GM19328 (cell line): ENCODE data around the gene PHF13.

Experiments
- ATAC-seq: cut with Tn5 transposase; IDR thresholded peaks from one replicate; pipeline ENCODE4 v1.9.1; 2021; ENCODE audit warnings: mild to moderate bottlenecking, moderate library complexity; ENCODE audit not compliant: unreplicated experiment

PHF13 gene

DNA sequence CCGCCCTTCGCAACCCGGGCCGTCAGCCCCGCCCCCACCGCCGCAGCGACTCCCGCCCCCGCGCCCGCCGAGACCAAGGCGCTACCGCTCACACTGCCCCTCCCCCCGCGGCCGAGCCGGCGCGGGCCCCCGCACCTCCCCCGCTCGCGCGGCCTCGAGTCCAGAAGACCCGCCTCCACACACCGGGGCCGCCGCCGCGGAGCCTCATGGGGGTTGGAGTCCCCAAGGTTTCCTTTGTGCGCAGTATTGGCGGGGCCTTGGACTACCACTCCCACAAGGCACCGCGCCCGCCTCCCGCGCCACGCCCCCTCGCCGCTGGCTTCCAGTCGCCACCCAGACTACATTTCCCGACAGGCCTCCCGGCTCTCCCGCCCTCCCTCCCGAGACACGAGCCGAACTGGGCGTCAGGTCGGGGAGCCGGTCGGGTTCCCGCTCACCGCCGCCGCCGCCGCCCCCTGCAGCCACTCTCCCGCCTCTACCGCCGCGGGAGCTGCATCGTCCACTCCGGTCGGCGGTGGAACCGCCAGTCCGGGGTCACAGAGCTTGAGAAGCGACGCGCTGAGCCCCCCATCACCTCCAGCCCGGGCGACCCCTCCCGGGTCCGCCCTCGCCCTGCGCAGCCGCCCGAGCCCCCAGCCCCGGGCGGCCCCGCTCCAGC, at the start of gene PHF13:
Gene PHF13, plus strand, starts transcription at position 371 of the 658 bp plus-strand sequence. CDS start 336 bp downstream, outside the sequence.
- ATAC-seq, result peak; percentile 90

DNA sequence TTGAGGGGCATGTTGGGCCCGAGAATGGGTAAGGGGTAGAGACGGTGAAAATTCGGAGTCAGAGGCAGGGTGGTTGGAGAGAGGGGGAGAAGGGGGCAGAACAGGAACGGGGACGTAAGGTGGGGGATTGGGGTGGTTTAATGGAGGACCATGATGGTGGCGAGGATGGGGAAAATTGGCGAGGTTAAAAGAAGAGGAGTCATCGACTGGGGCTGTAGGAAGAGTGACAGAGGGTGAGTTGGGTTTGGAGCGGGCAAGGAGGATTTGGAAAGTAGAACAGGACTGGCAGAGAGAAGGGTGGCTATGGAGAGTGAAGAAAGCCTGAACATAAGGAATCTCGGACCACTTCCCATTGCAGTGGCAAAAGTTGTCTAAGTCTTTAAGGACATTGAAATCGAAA, 44.5 kb upstream of the PHF13 start:
- no peak for ATAC-seq

DNA sequence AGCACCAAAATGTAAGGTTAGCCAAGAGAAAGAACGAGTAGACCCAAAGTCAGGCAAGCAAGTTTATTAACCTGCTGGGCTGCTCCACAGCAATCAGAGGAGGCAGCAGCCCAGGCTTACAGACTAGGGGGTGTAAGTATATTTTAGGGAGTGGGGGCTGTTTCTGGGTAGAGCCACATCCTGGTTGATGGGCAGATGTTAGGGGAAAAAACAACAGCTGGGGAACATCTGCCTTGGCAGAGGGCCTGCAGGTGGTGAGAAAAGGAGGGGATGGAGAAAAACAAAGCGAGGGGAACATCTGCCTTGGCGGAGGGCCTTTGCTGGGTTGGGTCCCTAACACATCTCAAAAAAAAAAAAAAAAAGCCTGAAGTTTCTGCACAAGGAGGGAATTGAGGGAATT, 43.4 kb upstream of the PHF13 start:
- no peak for ATAC-seq

DNA sequence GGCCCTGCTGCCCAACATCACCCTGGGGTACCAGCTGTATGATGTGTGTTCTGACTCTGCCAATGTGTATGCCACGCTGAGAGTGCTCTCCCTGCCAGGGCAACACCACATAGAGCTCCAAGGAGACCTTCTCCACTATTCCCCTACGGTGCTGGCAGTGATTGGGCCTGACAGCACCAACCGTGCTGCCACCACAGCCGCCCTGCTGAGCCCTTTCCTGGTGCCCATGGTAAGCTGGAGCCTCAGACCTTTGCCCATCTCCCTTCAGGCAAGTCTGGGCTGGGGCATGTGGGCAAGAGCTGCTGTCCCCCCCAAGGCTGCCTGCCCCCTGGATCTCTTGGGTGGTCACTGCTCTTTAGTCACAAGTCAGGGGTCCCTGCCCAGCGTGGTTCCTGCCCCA, 42.5 kb upstream of the PHF13 start:
- ATAC-seq, result no peak

DNA sequence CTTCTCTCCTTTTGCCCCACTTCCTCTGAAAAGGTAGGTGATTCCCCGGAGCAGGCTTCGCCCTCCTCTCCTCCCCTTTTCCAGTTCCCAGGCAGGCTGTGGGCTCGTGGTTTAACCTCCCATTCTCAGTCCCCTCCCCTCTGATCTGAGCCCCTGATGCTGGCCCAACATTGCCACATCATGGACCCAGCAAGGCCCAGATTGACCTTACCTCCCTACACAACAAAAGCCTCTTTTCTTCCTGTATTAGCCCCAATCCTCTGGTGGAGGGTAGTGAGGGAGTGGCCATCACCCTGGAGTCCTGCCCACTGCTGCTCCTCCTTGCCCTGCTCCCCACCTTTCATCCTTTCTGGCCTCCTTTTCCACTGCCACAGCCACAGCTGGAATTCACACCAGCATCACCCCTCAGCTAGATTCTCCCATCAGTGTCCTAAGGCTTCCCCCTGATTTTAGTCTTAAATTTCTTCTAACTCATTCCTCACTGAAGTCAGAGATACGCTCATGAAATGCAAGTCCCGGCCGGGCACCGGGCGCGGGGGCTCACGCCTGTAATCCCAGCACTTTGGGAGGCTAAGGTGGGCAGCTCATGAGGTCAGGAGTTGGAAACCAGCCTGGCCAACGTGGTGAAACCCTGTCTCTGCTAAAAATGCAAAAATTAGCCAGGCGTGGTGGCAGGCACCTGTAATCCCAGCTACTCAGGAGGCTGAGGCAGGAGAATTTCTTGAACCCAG, 40.7 kb upstream of the PHF13 start:
- no peak for ATAC-seq

DNA sequence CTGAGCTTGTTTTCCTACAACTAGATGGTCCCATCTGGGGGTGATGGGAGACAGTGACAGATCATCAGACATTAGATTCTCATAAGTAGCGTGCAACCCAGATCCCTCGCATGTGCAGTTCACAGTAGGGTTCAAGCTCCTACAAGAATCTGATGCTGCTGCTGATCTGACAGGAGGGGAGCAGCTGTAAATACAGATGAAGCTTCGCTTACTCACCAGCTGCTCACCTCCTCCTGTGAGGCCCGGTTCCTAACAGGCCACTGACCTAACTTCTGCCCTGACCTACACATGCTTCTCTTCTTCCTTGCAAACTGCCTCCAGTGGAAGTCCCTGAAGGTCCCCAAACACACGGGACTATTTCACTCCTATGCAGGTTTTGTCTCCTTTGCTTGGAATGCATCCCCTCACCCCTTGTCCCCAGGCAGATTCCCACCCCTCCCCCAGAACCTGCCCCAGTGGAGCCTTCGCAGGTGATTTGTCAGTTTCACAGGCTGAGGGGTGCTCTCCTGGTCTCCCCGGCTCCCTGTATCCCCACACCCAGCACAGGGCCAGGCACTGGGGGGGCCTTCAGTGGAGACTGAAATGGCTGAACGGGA, 39.4 kb upstream of the PHF13 start:
- no peak for ATAC-seq

DNA sequence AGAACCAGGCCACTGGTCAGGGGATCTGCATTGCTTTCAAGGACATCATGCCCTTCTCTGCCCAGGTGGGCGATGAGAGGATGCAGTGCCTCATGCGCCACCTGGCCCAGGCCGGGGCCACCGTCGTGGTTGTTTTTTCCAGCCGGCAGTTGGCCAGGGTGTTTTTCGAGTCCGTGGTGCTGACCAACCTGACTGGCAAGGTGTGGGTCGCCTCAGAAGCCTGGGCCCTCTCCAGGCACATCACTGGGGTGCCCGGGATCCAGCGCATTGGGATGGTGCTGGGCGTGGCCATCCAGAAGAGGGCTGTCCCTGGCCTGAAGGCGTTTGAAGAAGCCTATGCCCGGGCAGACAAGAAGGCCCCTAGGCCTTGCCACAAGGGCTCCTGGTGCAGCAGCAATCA, 38.7 kb upstream of the PHF13 start:
- ATAC-seq, result no peak

DNA sequence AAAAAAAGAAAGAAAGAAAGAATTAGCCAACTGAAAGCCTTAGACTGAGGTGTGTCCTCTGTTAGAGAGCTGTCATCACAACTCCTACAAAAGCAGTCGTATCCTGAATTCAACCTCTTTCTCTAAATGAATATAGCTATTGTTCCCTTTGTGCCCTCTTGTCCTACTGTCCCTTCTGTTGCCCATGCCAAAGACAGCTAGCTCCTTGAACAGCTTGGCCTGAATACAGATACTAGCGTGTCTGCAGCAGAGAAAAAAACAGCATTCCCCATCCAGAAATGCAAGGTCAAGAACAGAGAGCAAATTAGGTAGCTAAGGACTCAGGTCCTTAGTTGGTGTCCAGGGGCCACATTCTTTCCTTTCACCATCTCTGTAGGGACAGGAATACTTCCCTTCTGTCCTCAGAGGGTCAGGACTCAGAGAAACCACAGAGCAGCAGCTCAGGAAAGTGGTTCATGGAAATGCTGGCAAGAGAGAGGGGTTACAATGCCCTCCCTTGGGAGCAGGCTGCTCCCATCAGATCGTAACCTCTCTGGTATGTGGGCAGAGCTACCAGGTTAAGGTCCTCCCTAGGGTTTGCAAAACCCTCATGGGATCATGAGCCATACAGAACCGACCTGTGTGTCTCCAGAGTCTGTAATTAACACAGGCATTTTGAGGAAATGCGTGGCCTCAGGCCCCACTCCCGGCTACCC, 35.6 kb upstream of the PHF13 start:
- ATAC-seq, result no peak

DNA sequence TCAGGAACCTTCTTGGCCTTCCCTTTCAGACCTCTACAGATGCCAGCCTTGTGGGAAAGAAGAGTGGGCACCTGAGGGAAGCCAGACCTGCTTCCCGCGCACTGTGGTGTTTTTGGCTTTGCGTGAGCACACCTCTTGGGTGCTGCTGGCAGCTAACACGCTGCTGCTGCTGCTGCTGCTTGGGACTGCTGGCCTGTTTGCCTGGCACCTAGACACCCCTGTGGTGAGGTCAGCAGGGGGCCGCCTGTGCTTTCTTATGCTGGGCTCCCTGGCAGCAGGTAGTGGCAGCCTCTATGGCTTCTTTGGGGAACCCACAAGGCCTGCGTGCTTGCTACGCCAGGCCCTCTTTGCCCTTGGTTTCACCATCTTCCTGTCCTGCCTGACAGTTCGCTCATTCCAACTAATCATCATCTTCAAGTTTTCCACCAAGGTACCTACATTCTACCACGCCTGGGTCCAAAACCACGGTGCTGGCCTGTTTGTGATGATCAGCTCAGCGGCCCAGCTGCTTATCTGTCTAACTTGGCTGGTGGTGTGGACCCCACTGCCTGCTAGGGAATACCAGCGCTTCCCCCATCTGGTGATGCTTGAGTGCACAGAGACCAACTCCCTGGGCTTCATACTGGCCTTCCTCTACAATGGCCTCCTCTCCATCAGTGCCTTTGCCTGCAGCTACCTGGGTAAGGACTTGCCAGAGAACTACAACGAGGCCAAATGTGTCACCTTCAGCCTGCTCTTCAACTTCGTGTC, 34.7 kb upstream of the PHF13 start:
- no peak for ATAC-seq

DNA sequence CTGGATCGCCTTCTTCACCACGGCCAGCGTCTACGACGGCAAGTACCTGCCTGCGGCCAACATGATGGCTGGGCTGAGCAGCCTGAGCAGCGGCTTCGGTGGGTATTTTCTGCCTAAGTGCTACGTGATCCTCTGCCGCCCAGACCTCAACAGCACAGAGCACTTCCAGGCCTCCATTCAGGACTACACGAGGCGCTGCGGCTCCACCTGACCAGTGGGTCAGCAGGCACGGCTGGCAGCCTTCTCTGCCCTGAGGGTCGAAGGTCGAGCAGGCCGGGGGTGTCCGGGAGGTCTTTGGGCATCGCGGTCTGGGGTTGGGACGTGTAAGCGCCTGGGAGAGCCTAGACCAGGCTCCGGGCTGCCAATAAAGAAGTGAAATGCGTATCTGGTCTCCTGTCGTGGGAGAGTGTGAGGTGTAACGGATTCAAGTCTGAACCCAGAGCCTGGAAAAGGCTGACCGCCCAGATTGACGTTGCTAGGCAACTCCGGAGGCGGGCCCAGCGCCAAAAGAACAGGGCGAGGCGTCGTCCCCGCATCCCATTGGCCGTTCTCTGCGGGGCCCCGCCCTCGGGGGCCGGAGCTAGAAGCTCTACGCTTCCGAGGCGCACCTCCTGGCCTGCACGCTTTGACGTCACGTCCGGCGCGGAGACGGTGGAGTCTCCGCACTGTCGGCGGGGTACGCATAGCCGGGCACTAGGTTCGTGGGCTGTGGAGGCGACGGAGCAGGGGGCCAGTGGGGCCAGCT, 34.0 kb upstream of the PHF13 start, which contains the start of gene ZBTB48:
Gene ZBTB48, plus strand, starts transcription at position 621 of the 745 bp plus-strand sequence. CDS start 616 bp downstream, outside the sequence.
- ATAC-seq, result peak; percentile 98

DNA sequence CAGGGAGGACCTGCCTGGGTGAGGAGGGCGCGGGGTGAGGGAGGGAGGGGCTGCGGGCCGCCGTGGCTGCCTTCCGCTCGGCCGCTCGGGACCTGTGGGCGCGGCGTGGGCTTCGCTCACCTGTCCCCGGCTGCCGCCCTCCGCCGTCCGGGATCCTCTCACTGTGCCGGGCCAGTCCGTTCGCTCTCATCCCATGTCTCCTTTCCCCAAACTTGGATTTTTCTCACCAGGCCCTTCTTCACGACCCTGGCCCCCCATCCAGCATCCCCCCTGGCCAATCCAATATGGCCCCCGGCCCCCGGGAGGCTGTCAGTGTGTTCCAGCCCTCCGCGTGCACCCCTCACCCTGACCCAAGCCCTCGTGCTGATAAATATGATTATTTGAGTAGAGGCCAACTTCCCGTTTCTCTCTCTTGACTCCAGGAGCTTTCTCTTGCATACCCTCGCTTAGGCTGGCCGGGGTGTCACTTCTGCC, 33.4 kb upstream of the PHF13 start:
- ATAC-seq, result no peak

DNA sequence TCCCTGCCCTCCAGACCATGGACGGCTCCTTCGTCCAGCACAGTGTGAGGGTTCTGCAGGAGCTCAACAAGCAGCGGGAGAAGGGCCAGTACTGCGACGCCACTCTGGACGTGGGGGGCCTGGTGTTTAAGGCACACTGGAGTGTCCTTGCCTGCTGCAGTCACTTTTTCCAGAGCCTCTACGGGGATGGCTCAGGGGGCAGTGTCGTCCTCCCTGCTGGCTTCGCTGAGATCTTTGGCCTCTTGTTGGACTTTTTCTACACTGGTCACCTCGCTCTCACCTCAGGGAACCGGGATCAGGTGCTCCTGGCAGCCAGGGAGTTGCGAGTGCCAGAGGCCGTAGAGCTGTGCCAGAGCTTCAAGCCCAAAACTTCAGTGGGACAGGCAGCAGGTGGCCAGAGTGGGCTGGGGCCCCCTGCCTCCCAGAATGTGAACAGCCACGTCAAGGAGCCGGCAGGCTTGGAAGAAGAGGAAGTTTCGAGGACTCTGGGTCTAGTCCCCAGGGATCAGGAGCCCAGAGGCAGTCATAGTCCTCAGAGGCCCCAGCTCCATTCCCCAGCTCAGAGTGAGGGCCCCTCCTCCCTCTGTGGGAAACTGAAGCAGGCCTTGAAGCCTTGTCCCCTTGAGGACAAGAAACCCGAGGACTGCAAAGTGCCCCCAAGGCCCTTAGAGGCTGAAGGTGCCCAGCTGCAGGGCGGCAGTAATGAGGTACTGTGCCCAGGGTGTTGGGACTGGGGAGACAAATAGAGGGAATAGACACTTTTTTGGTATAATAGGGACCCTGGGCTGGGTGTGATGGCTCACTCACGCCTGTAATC, 32.7 kb upstream of the PHF13 start:
- no peak for ATAC-seq

DNA sequence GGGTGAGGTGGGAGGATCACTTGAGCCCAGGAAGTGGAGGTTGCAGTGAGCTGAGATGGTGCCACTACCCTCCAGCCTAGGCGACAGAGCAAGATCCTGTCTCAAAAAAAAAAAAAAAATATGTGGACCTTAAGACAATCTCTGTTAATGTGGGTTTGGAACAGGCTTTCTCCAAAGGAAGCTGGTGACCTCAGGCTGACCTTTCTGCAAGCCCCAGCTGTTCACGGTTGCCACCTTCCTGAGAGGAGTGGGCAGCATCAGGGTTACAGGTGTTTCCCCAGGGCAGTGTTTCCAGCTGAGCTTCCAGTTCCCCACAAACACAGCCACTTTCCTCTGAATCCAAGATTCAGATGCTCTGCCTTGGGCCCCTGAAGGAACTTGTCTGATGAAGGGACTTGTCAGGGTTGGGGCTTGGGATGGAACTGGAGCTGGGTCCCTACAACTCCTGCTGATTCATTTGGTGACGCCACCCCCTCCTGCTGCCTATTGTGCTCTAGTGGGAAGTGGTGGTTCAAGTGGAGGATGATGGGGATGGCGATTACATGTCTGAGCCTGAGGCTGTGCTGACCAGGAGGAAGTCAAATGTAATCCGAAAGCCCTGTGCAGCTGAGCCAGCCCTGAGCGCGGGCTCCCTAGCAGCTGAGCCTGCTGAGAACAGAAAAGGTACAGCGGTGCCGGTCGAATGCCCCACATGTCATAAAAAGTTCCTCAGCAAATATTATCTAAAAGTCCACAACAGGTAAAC, 31.8 kb upstream of the PHF13 start:
- ATAC-seq, result no peak

DNA sequence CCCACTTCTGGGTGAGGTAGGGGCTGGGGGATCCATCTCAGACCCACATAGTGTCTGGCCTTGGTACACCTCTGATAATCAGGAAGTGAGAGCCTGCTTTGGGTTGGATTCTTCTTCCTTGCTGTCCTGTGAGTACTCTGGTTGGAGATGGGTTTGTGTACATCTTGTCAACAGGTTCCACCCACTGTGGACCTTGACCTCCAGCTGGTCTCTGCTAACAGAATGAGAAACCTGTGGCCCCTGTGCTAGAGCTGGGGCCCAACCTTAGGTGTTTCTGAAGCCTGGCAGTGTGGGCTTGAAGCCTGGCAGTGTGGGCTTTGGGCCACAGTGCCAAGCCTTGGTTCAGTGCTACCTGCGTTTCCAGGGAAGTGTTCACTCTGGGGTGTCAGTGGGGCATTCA, 31.2 kb upstream of the PHF13 start:
- no peak for ATAC-seq

DNA sequence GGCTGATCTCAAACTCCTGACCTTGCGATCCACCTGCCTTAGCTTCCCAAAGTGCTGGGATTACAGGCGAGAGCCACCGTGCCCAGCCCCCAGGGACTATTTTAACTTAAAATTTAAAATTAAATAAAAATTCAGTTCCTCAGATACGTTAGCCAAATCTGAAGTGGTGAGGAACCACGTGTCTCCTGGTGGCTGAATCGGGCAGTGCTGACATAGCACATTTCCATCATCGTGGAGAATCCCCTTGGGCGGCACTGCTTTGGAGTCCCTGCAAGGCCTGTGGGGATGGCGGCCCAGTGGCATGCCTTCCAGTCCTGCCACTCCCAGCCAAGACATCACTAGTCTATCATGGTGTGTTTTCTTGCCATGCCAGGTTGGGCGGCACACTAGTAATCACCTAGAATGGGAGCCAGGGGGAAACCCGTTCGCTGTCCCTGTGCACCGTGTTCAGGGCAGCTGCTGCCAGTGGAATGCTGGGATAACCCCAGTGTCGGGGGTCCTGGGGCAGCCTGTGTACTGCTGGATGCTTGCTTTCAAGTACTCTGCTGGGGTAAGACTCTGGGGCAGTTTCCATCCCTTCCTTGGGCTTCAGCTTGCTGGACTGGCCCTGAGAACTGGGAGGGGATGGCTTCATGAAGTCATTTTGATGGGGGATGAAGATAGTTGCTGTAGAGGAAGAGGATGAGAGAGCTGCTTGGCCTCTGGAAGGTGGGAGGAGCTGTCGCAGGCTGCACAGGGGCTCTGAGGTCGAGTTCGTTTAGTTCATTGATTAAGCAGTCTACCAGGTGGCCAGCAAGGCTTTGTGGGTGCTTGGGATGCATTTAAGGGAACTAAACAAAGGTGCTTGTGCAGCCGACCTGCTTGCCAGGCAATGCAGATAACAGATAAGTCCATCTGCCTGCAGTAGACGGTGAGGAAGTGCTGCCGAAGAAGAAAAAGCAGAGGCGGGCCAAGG, 29.1 kb upstream of the PHF13 start:
- no peak for ATAC-seq

DNA sequence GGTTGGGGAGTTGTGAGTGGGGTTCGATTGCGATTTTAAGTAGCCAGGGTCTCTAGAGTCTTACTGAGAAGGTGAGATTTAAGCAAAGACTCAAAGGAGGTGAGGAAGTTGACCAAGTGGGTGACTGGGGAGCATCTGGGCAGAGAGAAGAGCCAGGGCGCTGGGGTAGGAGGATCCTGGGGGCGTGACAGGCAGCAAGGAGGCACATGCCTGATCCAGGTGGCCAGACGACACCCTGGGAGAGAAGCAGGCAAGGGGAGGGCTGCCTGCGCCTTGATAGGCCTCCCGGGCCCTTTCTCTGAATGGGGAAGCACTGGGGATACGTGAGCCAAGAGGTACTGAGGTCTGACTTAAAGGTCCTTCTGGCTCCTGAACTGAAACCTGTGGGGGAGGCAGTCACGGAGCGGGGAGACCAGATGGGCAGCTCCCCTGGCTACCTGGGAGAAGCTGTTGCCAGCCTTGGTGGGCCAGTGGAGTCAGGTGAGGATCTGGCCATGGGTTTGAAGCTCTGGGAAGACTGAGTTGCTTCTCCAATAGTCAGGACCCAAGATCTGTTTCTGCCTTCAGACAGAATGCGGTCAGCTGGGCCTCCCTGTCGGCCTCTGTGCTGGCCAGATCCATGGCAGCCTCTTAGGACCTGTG, 28.3 kb upstream of the PHF13 start:
- ATAC-seq, result no peak

DNA sequence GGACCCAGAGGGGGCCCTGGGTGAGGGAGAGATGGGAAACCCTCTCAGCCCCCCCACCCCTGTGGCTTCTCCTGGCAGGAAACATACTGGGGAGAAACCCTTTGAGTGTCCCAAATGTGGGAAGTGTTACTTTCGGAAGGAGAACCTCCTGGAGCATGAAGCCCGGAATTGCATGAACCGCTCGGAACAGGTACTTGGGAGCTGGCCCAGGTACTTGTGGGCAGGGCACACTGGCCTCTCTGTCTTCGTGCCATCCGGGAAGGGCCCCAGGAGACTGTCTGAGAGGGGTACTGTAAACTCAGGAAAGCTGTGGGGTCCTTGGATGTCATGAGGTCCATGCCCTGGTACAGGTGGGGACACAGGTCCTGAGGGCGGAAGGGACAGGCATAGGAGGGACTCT, 27.7 kb upstream of the PHF13 start:
- no peak for ATAC-seq
